ENCODE results near the gene SUDS3. TPM values are rescaled to one million over a fixed set of nuclear protein-coding genes. Genes with fewer than 3 reads are reported as not detected.

Gene SUDS3
- polyA plus RNA-seq, 1 donor (not counting 4 experiments of a cell fraction or from before 2014, with no cell fraction given) = 32.4 TPM

DNA sequence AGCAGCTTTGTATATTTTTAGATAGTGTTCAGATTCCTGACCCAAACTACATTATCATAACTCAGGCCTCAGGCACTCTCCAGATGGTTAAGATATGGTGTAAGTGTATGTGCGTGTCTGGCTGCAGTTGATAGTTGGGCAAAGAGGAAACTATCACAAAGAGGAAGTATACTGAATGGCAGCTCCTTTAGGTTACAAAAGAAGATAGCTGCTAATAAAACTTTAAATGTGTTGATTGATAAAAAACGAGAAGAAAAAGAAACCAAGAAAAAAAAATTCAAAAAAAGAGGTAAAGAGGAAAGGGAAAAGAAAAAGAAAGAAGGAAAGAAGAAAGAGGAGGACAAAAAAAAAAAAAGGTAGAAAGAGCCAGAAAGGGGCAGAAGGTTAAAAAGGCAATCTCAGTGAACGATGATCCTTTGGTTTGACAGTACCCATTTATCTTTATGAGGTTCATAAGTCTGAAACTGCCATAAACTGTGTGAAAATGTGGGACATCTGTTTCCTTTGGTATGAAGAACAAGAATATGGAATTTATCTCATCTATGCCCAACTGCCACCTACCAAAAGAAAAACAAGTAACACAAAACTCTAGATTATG lies 45.8 kb upstream of the SUDS3 start:
- Histone ChIP-seq H3K79me2 (ENCODE audit: control insufficient read depth, insufficient read depth, low read length) (peaks cover 21% of the 10 kb centered on the region), H3K27me3 (ENCODE audit: control insufficient read depth, extremely low read depth, insufficient read depth, low read length) (no peaks in the 10 kb centered on the region), H3K9ac (ENCODE audit: control insufficient read depth, extremely low read depth, insufficient read depth, low read length) (no peak overlapping the region), H3K27ac (ENCODE audit: control insufficient read depth, insufficient read depth, low read length) (no peak overlapping the region), H3K4me2 (ENCODE audit: control insufficient read depth, extremely low read depth, insufficient read depth, low read depth, low read length) (peak overlapping the region; percentile 56), H3K9me3 (ENCODE audit: control insufficient read depth, low read depth, low read length) (no peaks in the 10 kb centered on the region), H4K20me1 (ENCODE audit: control insufficient read depth, extremely low read depth, insufficient read depth, low read length) (no peaks in the 10 kb centered on the region), H3K4me1 (ENCODE audit: control insufficient read depth, extremely low read depth, insufficient read depth, low read length) (peaks cover 7% of the 10 kb centered on the region), H3K9me1 (ENCODE audit: control insufficient read depth, extremely low read depth, insufficient read depth, low read length) (no peaks in the 10 kb centered on the region), H3K4me3 (ENCODE audit: control insufficient read depth in 2 of 3, extremely low read depth in 1 of 3, insufficient read depth in 2 of 3, low read depth in 1 of 3, low read length in 3 of 3) (no peak overlapping the region), H2AFZ (ENCODE audit: control insufficient read depth, low read length) (no peak overlapping the region), H3K36me3 (ENCODE audit: control insufficient read depth in 2 of 2, extremely low read depth in 1 of 2, insufficient read depth in 2 of 2, low read length in 2 of 2) (no peaks in the 10 kb centered on the region)
- no peak for TF ChIP-seq EZH2 (IDR thresholded peaks at IDR 0.05; ENCODE audit: low read length)
- TF ChIP-seq, protein P1, sequence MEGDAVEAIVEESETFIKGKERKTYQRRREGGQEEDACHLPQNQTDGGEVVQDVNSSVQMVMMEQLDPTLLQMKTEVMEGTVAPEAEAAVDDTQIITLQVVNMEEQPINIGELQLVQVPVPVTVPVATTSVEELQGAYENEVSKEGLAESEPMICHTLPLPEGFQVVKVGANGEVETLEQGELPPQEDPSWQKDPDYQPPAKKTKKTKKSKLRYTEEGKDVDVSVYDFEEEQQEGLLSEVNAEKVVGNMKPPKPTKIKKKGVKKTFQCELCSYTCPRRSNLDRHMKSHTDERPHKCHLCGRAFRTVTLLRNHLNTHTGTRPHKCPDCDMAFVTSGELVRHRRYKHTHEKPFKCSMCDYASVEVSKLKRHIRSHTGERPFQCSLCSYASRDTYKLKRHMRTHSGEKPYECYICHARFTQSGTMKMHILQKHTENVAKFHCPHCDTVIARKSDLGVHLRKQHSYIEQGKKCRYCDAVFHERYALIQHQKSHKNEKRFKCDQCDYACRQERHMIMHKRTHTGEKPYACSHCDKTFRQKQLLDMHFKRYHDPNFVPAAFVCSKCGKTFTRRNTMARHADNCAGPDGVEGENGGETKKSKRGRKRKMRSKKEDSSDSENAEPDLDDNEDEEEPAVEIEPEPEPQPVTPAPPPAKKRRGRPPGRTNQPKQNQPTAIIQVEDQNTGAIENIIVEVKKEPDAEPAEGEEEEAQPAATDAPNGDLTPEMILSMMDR (optimal IDR thresholded peaks at IDR 0.05 in 1 of 3, IDR thresholded peaks at IDR 0.05 in 1 of 3, conservative IDR thresholded peaks at IDR 0.05 in 1 of 3; ENCODE audit: extremely low read depth in 1 of 3, insufficient read depth in 2 of 3, low read length in 3 of 3) = no peak
- DNase-seq (ENCODE audit: low read depth, low spot score) = no peak
- peak; percentile 55 for FAIRE-seq
- dilution Hi-C loops (cut with MboI; ENCODE audit: extremely low pct_ligation_motif_present, low sequenced_read_pairs) = no loop called here

DNA sequence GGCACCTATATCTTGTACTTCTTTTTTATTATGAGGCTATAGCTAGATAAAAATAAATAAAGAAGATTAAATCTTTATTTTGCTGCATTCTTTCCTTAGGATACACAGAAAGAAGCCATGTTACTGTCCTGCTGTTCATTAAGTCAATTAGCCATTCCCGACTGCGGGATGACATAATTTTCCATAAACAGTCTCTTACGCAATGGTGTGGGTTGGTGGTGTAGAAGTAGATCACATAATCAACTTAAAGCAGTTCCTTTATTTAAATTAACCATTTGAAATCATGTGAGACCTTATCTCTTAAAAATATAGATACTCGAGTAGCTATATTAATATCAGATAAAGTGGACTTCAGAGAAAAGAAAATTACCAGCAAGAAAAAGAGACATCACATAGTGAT lies 43.8 kb upstream of the SUDS3 start:
- Histone ChIP-seq H3K9me3 (ENCODE audit: control insufficient read depth, low read depth, low read length) (no peaks in the 10 kb centered on the region), H3K27me3 (ENCODE audit: control insufficient read depth, extremely low read depth, insufficient read depth, low read length) (no peaks in the 10 kb centered on the region), H3K79me2 (ENCODE audit: control insufficient read depth, insufficient read depth, low read length) (peaks cover 22% of the 10 kb centered on the region), H3K9ac (ENCODE audit: control insufficient read depth, extremely low read depth, insufficient read depth, low read length) (no peak overlapping the region), H3K9me1 (ENCODE audit: control insufficient read depth, extremely low read depth, insufficient read depth, low read length) (no peaks in the 10 kb centered on the region), H3K36me3 (ENCODE audit: control insufficient read depth in 2 of 2, extremely low read depth in 1 of 2, insufficient read depth in 2 of 2, low read length in 2 of 2) (no peaks in the 10 kb centered on the region), H2AFZ (ENCODE audit: control insufficient read depth, low read length) (no peak overlapping the region), H3K4me2 (ENCODE audit: control insufficient read depth, extremely low read depth, insufficient read depth, low read depth, low read length) (no peak overlapping the region), H3K4me3 (ENCODE audit: control insufficient read depth in 2 of 3, extremely low read depth in 1 of 3, insufficient read depth in 2 of 3, low read depth in 1 of 3, low read length in 3 of 3) (no peak overlapping the region), H3K27ac (ENCODE audit: control insufficient read depth, insufficient read depth, low read length) (no peak overlapping the region), H3K4me1 (ENCODE audit: control insufficient read depth, extremely low read depth, insufficient read depth, low read length) (peaks cover 7% of the 10 kb centered on the region), H4K20me1 (ENCODE audit: control insufficient read depth, extremely low read depth, insufficient read depth, low read length) (no peaks in the 10 kb centered on the region)
- TF ChIP-seq, protein P1 (optimal IDR thresholded peaks at IDR 0.05 in 1 of 3, IDR thresholded peaks at IDR 0.05 in 1 of 3, conservative IDR thresholded peaks at IDR 0.05 in 1 of 3; ENCODE audit: extremely low read depth in 1 of 3, insufficient read depth in 2 of 3, low read length in 3 of 3) = no peak
- no peak for TF ChIP-seq EZH2 (IDR thresholded peaks at IDR 0.05; ENCODE audit: low read length)
- dilution Hi-C loops (cut with MboI; ENCODE audit: extremely low pct_ligation_motif_present, low sequenced_read_pairs) = no loop called here
- no peak for DNase-seq (ENCODE audit: low read depth, low spot score)
- no peak for FAIRE-seq

Data from keratinocyte (primary cell).